GM12878 (cell line): ENCODE data around the gene CHST8. TPM values are rescaled to one million over a fixed set of nuclear protein-coding genes. Genes with fewer than 3 reads are reported as not detected.

Experiments
- ATAC-seq: fragments of 200-7000 bp; cut with Tn5 transposase; 3 replicates; pipeline ENCODE4 v1.9.1; 2020; ENCODE audit warnings: mild to moderate bottlenecking, moderate library complexity
- BruUV-seq: library from RNA; stranded (reverse); fragments of 400-500 nt; replicated peaks from 2 replicates; lab custom pipeline; 2021; lab: Mats Ljungman, UMichigan
- CTCF ChIA-PET: fragments of 300-600 bp; sonication (Branson Sonifier 250); formaldehyde crosslinking; extraction: SDS; loops from one replicate; lab custom pipeline; 2021; ENCODE audit warnings: inconsistent platforms; lab: Yijun Ruan, JAX
- POLR2A ChIA-PET: fragments of 350-600 bp; formaldehyde crosslinking; extraction: SDS; loops from one replicate; lab custom pipeline; 2021; ENCODE audit warnings: inconsistent platforms; lab: Charles Lee
- RAD21 ChIA-PET: fragments of 300-600 bp; sonication (Branson Sonifier 250); formaldehyde crosslinking; loops from one replicate; lab custom pipeline; 2023; ENCODE audit warnings: antibody characterized with exemption; ENCODE audit not compliant: unreplicated experiment; lab: Charles Lee
- SMC1A ChIA-PET: fragments of 300-600 bp; sonication (Branson Sonifier 250); formaldehyde crosslinking; loops from one replicate; lab custom pipeline; 2023; ENCODE audit not compliant: unreplicated experiment, uncharacterized antibody; lab: Charles Lee
- DNase-seq: peaks from one replicate; pipeline ENCODE4 v3.0.0-alpha.2; 2011; ENCODE audit warnings: low read depth, low spot score
- FAIRE-seq: peaks from 3 replicates; lab custom pipeline; 2011; peaks lifted over from hg19 to GRCh38; lab: Jason Lieb, UNC
- H2AFZ ChIP-seq: 2 replicates; pipeline ENCODE4 v1.6.0; 2011; ENCODE audit warnings: low read depth, low read length, control low read depth; ENCODE audit not compliant: control insufficient read depth
- H3K27ac ChIP-seq: 2 replicates; pipeline ENCODE4 v1.5.1; 2011; ENCODE audit warnings: control low read depth; ENCODE audit not compliant: control insufficient read depth, insufficient read depth
- H3K27me3 ChIP-seq, 2 experiments: replicated peaks in 1 of 2; 2 replicates each; pipeline versions ENCODE4 v1.6.0 to v1.6.1; 2011; ENCODE audit warnings: low read length in 1 of 2; ENCODE audit not compliant: control insufficient read depth in 2 of 2, insufficient read depth in 2 of 2
- H3K36me3 ChIP-seq, 2 experiments: 2 replicates each; pipeline ENCODE4 v1.5.1; 2011; ENCODE audit warnings: low read length in 1 of 2; ENCODE audit not compliant: control insufficient read depth in 2 of 2, insufficient read depth in 2 of 2
- H3K4me1 ChIP-seq: 2 replicates; pipeline ENCODE4 v1.6.1; 2011; ENCODE audit warnings: mild to moderate bottlenecking, low read length, moderate library complexity, mixed read lengths; ENCODE audit not compliant: control insufficient read depth, insufficient read depth
- H3K4me2 ChIP-seq: 2 replicates; pipeline ENCODE4 v1.6.0; 2011; ENCODE audit warnings: control low read depth; ENCODE audit not compliant: control insufficient read depth, insufficient read depth
- H3K4me3 ChIP-seq: fragments of 200-600 bp; sonication (generic); 2 replicates; pipeline ENCODE4 v1.5.1; 2016
- H3K79me2 ChIP-seq: 2 replicates; pipeline ENCODE4 v1.6.0; 2011; ENCODE audit warnings: low read length; ENCODE audit not compliant: control insufficient read depth, insufficient read depth
- H3K9ac ChIP-seq: 2 replicates; pipeline ENCODE4 v1.8.0; 2011; ENCODE audit warnings: low read length, control low read depth, mixed read lengths; ENCODE audit not compliant: control insufficient read depth, insufficient read depth
- H3K9me3 ChIP-seq: replicated peaks from 3 replicates; pipeline ENCODE4 v1.5.1; 2011; ENCODE audit warnings: mild to moderate bottlenecking, low read length; ENCODE audit not compliant: control insufficient read depth, insufficient read depth
- H4K20me1 ChIP-seq: 2 replicates; pipeline ENCODE4 v1.6.0; 2011; ENCODE audit not compliant: control insufficient read depth, insufficient read depth
- BHLHE40 ChIP-seq, 2 experiments: fragments of 450-650 bp in 1 of 2; IDR thresholded peaks; 2 replicates each; pipeline ENCODE4 v1.6.1; 2011 to 2017; ENCODE audit warnings: low read depth in 2 of 2, borderline replicate concordance in 1 of 2, improper control_type of control experiment in 1 of 2, low read length in 1 of 2, mild to moderate bottlenecking in 1 of 2
- HDAC6 ChIP-seq: fragments of 200-600 bp; sonication (generic); IDR thresholded peaks from one replicate; pipeline ENCODE4 v1.8.0; 2017; ENCODE audit warnings: antibody characterized with exemption; ENCODE audit not compliant: unreplicated experiment
- LARP7 ChIP-seq: fragments of 450-650 bp; IDR thresholded peaks from 2 replicates; pipeline ENCODE4 v1.6.1; 2017; ENCODE audit warnings: mild to moderate bottlenecking
- MEF2B ChIP-seq: fragments of 450-650 bp; IDR thresholded peaks from 2 replicates; pipeline ENCODE4 v1.6.1; 2018; ENCODE audit warnings: mild to moderate bottlenecking, moderate library complexity; ENCODE audit not compliant: partially characterized antibody, poor library complexity, severe bottlenecking
- NR2C2 ChIP-seq: IDR thresholded peaks from 2 replicates; pipeline ENCODE4 v1.6.1; 2011; ENCODE audit warnings: borderline replicate concordance, low read depth; ENCODE audit not compliant: control insufficient read depth, insufficient read length
- PRDM15 ChIP-seq: fragments of 450-650 bp; formaldehyde crosslinking; IDR thresholded peaks from 2 replicates; pipeline ENCODE4 v1.4.0; 2020; ENCODE audit warnings: mild to moderate bottlenecking, moderate library complexity
- RAD21 ChIP-seq: IDR thresholded peaks from 2 replicates; pipeline ENCODE4 v1.6.1; 2011; ENCODE audit warnings: mild to moderate bottlenecking, low read depth, low read length, moderate library complexity; ENCODE audit not compliant: insufficient read depth
- SP1 ChIP-seq: IDR thresholded peaks from one replicate; pipeline ENCODE4 v1.6.1; 2011; ENCODE audit warnings: low read depth, low read length
- SUZ12 ChIP-seq: fragments of 200-600 bp; sonication (generic); IDR thresholded peaks from one replicate; pipeline ENCODE4 v1.6.1; 2018; ENCODE audit warnings: antibody characterized with exemption, mild to moderate bottlenecking; ENCODE audit not compliant: unreplicated experiment
- whole genome bisulfite sequencing: methylation state at CpG from one replicate; pipeline ENCODE4 v1.1.6; 2016; ENCODE audit warnings: low lambda C conversion rate; ENCODE audit not compliant: insufficient replicate concordance, insufficient coverage; ENCODE audit errors: missing lambda C conversion rate; 5-methylcytosine and 5-hydroxymethylcytosine counted together
- in situ Hi-C: fragments of 300-500 bp; cut with MboI; formaldehyde crosslinking; loops from 9 replicates; pipeline ENCODE4 v1.14.3; 2018; ENCODE audit warnings: mixed read lengths
- intact Hi-C: fragments of 100-400 bp; cut with micrococcal nuclease; formaldehyde crosslinking; loops from one replicate; pipeline ENCODE4 v1.14.2; 2022; ENCODE audit not compliant: unreplicated experiment
- polyA plus RNA-seq, 11 experiments: library from polyadenylated mRNA; depleted of rRNA in 4 of 11; unstranded in 6 of 11; stranded (reverse) in 5 of 11; fragments of >200 nt; fragmentation: Nextera tagmentation in 4 of 11; fragmentation: Illumina TruSeq in 1 of 11; extraction: Ambion mirVana in 4 of 11; extraction: Trizol in 1 of 11; gene quantifications; 1 replicate in 1 of 11; 2 replicates in 10 of 11; pipeline versions ENCODE4 v1.2.1 to v1.2.3, GENCODE V29; 2011 to 2016; ENCODE audit warnings: inconsistent platforms in 2 of 11, missing spikeins in 2 of 11, low read depth in 1 of 11
- total RNA-seq, 4 experiments: library from RNA; depleted of rRNA in 3 of 4; stranded (reverse); fragments of >200 nt in 3 of 4; fragmentation: Illumina TruSeq in 1 of 4; extraction: Trizol in 1 of 4; gene quantifications; 2 replicates each; pipeline versions ENCODE4 v1.2.1 to v1.2.3, GENCODE V29; 2013 to 2021
- TF ChIP-seq, protein P1 (sequence below), 3 experiments: IDR thresholded peaks in 2 of 3; conservative IDR thresholded peaks in 1 of 3; 2 replicates each; pipeline ENCODE4 v1.5.1; 2011; ENCODE audit warnings: low read depth in 3 of 3, low read length in 3 of 3, mild to moderate bottlenecking in 3 of 3, control low read depth in 2 of 3, moderate library complexity in 2 of 3, inconsistent platforms in 1 of 3, mixed read lengths in 1 of 3; ENCODE audit not compliant: control insufficient read depth in 2 of 3, insufficient read depth in 1 of 3; ENCODE audit errors: extremely low read depth in 1 of 3

The CHST8 gene
- total and polyA plus RNA-seq, 10 of the 15 experiments (the other 5 are each of a cell fraction or from before 2014, with no cell fraction given): 0.06 TPM; not detected in 9

GRCh38 chr19:33794683-33795369, 173.1 kb downstream of the CHST8 start (continued):
- TF ChIP-seq NR2C2: no peak
- TF ChIP-seq, all 136 proteins: peak for 0

GRCh38 chr19:33795370-33796163, 173.8 kb downstream of the CHST8 start:
- Histone ChIP-seq H3K27me3 (peaks cover 4 to 5% of the 10 kb centered on the region in 2 experiments), H3K36me3 (no peaks in the 10 kb centered on the region), H4K20me1 (no peaks in the 10 kb centered on the region), H3K9me3 (no peaks in the 10 kb centered on the region), H2AFZ (peak overlapping the region; percentile 23; the same call in 1 of the 2 replicates), H3K9ac (no peak overlapping the region), H3K27ac (no peak overlapping the region), H3K4me2 (peak overlapping the region; percentile 74), H3K79me2 (no peaks in the 10 kb centered on the region), H3K4me1 (no peaks in the 10 kb centered on the region), H3K4me3 (peak overlapping the region; percentile 36; the same call in 1 of the 2 replicates)
- TF ChIP-seq RAD21 (0 out of 2 replicates have a peak, but pooled peaks have one; percentile 2), SUZ12 (peak; percentile 89), MEF2B (no peak), PRDM15 (CRISPR knock-in tag) (no peak), LARP7 (no peak), BHLHE40 (IDR thresholded peaks at IDR 0.05; ENCODE audit: borderline replicate concordance in 1 of 2, low read depth in 2 of 2, low read length in 1 of 2) (no peak), SP1 (no peak), HDAC6 (peak; percentile 72)
- TF ChIP-seq, protein P1, sequence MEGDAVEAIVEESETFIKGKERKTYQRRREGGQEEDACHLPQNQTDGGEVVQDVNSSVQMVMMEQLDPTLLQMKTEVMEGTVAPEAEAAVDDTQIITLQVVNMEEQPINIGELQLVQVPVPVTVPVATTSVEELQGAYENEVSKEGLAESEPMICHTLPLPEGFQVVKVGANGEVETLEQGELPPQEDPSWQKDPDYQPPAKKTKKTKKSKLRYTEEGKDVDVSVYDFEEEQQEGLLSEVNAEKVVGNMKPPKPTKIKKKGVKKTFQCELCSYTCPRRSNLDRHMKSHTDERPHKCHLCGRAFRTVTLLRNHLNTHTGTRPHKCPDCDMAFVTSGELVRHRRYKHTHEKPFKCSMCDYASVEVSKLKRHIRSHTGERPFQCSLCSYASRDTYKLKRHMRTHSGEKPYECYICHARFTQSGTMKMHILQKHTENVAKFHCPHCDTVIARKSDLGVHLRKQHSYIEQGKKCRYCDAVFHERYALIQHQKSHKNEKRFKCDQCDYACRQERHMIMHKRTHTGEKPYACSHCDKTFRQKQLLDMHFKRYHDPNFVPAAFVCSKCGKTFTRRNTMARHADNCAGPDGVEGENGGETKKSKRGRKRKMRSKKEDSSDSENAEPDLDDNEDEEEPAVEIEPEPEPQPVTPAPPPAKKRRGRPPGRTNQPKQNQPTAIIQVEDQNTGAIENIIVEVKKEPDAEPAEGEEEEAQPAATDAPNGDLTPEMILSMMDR (IDR thresholded peaks at IDR 0.05 in 2 of 3, conservative IDR thresholded peaks at IDR 0.05 in 1 of 3; ENCODE audit: control insufficient read depth in 2 of 3, extremely low read depth in 1 of 3, insufficient read depth in 1 of 3, low read depth in 3 of 3, low read length in 3 of 3): peak; percentile 23 to 47 (median 38); a peak in 5 of 6 replicates
- SMC1A ChIA-PET: no interaction called here
- in situ Hi-C loops: loop anchor here (25.0 kb wide), 1 partner anchor 917 kb away; no protein-coding TSS in a partner anchor
- ATAC-seq (peak; percentile 60), FAIRE-seq (no peak), DNase-seq (no peak)
- CTCF ChIA-PET: interaction anchor here (0.6 to 1.0 kb wide), 3 partner anchors 233 to 1114 kb away, joined by 3 read pairs; no protein-coding TSS in a partner anchor
- intact Hi-C loops: no loop called here
- POLR2A ChIA-PET: no interaction called here
- whole genome bisulfite sequencing: 3% methylated on average over 48 of the region's 92 CpGs
- BruUV-seq: no TSS peak
- RAD21 ChIA-PET: no interaction called here
